ENCODE results near the gene GPRIN2.
"Not testable (repeated sequence)": the region's sequence is repeated elsewhere in the genome, so short reads cannot be mapped to it uniquely, and the experiment has no call there.

GRCh38 chr10:46572765-46573164, 16.3 kb upstream of the GPRIN2 start:
- not testable (repeated sequence) for TF ChIP-seq EP300 (IDR thresholded peaks at IDR 0.05; ENCODE audit: low read depth); POLR2A (IDR thresholded peaks at IDR 0.05); POLR2AphosphoS5 (IDR thresholded peaks at IDR 0.05)
